Adipocyte (in vitro differentiated cells): ENCODE data around the gene B9D1.

Source experiments
- DNase-seq: peaks from one replicate; pipeline ENCODE4 v3.0.0-alpha.2; 2015; ENCODE audit warnings: low read depth
- H3K27me3 ChIP-seq: replicated peaks from 2 replicates; pipeline ENCODE4 v1.7.0; 2013; ENCODE audit warnings: mild to moderate bottlenecking, low read length, moderate library complexity; ENCODE audit not compliant: control insufficient read depth, insufficient read depth
- H3K36me3 ChIP-seq: 2 replicates; pipeline ENCODE4 v1.7.0; 2013; ENCODE audit warnings: low read length, mild to moderate bottlenecking, moderate library complexity; ENCODE audit not compliant: control insufficient read depth, insufficient read depth, severe bottlenecking
- H3K4me1 ChIP-seq: 2 replicates; pipeline ENCODE4 v1.7.0; 2013; ENCODE audit warnings: mild to moderate bottlenecking, low read length, moderate library complexity; ENCODE audit not compliant: control insufficient read depth, insufficient read depth
- H3K4me3 ChIP-seq: 2 replicates; pipeline ENCODE4 v1.7.0; 2013; ENCODE audit warnings: mild to moderate bottlenecking, low read length, moderate library complexity
- H3K9ac ChIP-seq: 2 replicates; pipeline ENCODE4 v1.7.0; 2013; ENCODE audit warnings: mild to moderate bottlenecking, low read length, moderate library complexity
- H3K9me3 ChIP-seq: 2 replicates; pipeline ENCODE4 v1.7.0; 2013; ENCODE audit warnings: mild to moderate bottlenecking, low read length, moderate library complexity; ENCODE audit not compliant: control insufficient read depth

B9D1 gene

GRCh38 chr17:19346351-19347255 lies 15.9 kb downstream of the B9D1 start:
- Histone ChIP-seq H3K4me3 (peak overlapping the region; percentile 12), H3K9me3 (no peaks in the 10 kb centered on the region), H3K36me3 (no peaks in the 10 kb centered on the region), H3K4me1 (peaks cover 46% of the 10 kb centered on the region), H3K9ac (peak overlapping the region; percentile 70), H3K27me3 (no peaks in the 10 kb centered on the region)
- DNase-seq, result peak; percentile 88

- H3K9ac ChIP-seq, result peak overlapping the region; percentile 70
- no peaks in the 10 kb centered on the region for H3K36me3 ChIP-seq
- H3K27me3 ChIP-seq, result no peaks in the 10 kb centered on the region
- no peaks in the 10 kb centered on the region for H3K9me3 ChIP-seq
- H3K4me3 ChIP-seq, result peak overlapping the region; percentile 12
- H3K4me1 ChIP-seq, result peaks cover 52% of the 10 kb centered on the region
- no peak for DNase-seq
Measured at GRCh38 chr17:19345486-19346350, 16.8 kb downstream of the B9D1 start.

- H3K9me3 ChIP-seq, result no peaks in the 10 kb centered on the region
- no peak for DNase-seq
- H3K27me3 ChIP-seq, result no peaks in the 10 kb centered on the region
- H3K4me1 ChIP-seq, result peaks cover 52% of the 10 kb centered on the region
- no peaks in the 10 kb centered on the region for H3K36me3 ChIP-seq
- H3K9ac ChIP-seq, result peak overlapping the region; percentile 70
- no peak overlapping the region for H3K4me3 ChIP-seq
Measured at GRCh38 chr17:19345067-19345460, 17.5 kb downstream of the B9D1 start.

GRCh38 chr17:19344311-19345066 lies 18.0 kb downstream of the B9D1 start:
- DNase-seq, result no peak
- Histone ChIP-seq H3K36me3 (no peaks in the 10 kb centered on the region), H3K9ac (peak overlapping the region; percentile 19), H3K4me1 (peaks cover 55% of the 10 kb centered on the region), H3K27me3 (no peaks in the 10 kb centered on the region), H3K9me3 (no peaks in the 10 kb centered on the region), H3K4me3 (no peak overlapping the region)

- no peaks in the 10 kb centered on the region for H3K27me3 ChIP-seq
- H3K4me1 ChIP-seq, result peaks cover 63% of the 10 kb centered on the region
- no peak for DNase-seq
- no peaks in the 10 kb centered on the region for H3K36me3 ChIP-seq
- H3K4me3 ChIP-seq, result no peak overlapping the region
- peak overlapping the region; percentile 19 for H3K9ac ChIP-seq
- H3K9me3 ChIP-seq, result no peaks in the 10 kb centered on the region
Measured at GRCh38 chr17:19343671-19344151, 18.8 kb downstream of the B9D1 start.

- Histone ChIP-seq H3K27me3 (no peaks in the 10 kb centered on the region), H3K4me1 (peaks cover 67% of the 10 kb centered on the region), H3K9me3 (no peaks in the 10 kb centered on the region), H3K9ac (no peak overlapping the region), H3K36me3 (no peaks in the 10 kb centered on the region), H3K4me3 (no peak overlapping the region)
- no peak for DNase-seq
Measured at GRCh38 chr17:19343256-19343630, 19.3 kb downstream of the B9D1 start.

GRCh38 chr17:19342611-19343255 lies 19.8 kb downstream of the B9D1 start:
- peaks cover 69% of the 10 kb centered on the region for H3K4me1 ChIP-seq
- H3K9ac ChIP-seq, result no peak overlapping the region
- no peaks in the 10 kb centered on the region for H3K27me3 ChIP-seq
- H3K36me3 ChIP-seq, result no peaks in the 10 kb centered on the region
- H3K9me3 ChIP-seq, result no peaks in the 10 kb centered on the region
- H3K4me3 ChIP-seq, result no peak overlapping the region
- no peak for DNase-seq

GRCh38 chr17:19341641-19342610 lies 20.6 kb downstream of the B9D1 start:
- Histone ChIP-seq H3K4me1 (peaks cover 68% of the 10 kb centered on the region), H3K4me3 (no peak overlapping the region), H3K27me3 (no peaks in the 10 kb centered on the region), H3K36me3 (no peaks in the 10 kb centered on the region), H3K9me3 (no peaks in the 10 kb centered on the region), H3K9ac (no peak overlapping the region)
- no peak for DNase-seq

- DNase-seq, result no peak
- Histone ChIP-seq H3K9ac (no peak overlapping the region), H3K4me3 (no peak overlapping the region)
Measured at GRCh38 chr17:19341211-19341631, 21.3 kb downstream of the B9D1 start.

More at GRCh38 chr17:19341211-19341631, 21.3 kb downstream of the B9D1 start:
- Histone ChIP-seq H3K4me1 (peaks cover 66% of the 10 kb centered on the region), H3K9me3 (no peaks in the 10 kb centered on the region), H3K27me3 (no peaks in the 10 kb centered on the region), H3K36me3 (peaks cover 5% of the 10 kb centered on the region)
